Fibroblast of the aortic adventitia (primary cell): ENCODE data around the gene EPB41L2. TPM values are rescaled to one million over a fixed set of nuclear protein-coding genes. Genes with fewer than 3 reads are reported as not detected.

Experiments
- DNase-seq: peaks from one replicate; pipeline ENCODE4 v3.0.0-alpha.2; 2010; ENCODE audit warnings: low read depth
- H3K4me3 ChIP-seq: 2 replicates; pipeline ENCODE4 v1.5.1; 2011; ENCODE audit warnings: low read depth, mild to moderate bottlenecking, control low read depth, low read length, moderate library complexity
- CTCF ChIP-seq: IDR thresholded peaks from 2 replicates; pipeline ENCODE4 v1.5.1; 2011; ENCODE audit warnings: mild to moderate bottlenecking, low read length, control low read depth, inconsistent platforms; ENCODE audit not compliant: insufficient read depth
- total RNA-seq: library from RNA; depleted of rRNA; stranded (reverse); fragments of >200 nt; gene quantifications from 2 replicates; pipeline ENCODE4 v1.2.3, GENCODE V29; 2012; ENCODE audit warnings: low replicate concordance

The EPB41L2 gene
- total RNA-seq, 1 donor = 117 TPM

GRCh38 chr6:130937942-130938604 lies 125.0 kb downstream of the EPB41L2 start:
- TF ChIP-seq CTCF = no peak

GRCh38 chr6:130936933-130937332 lies 126.1 kb downstream of the EPB41L2 start:
- TF ChIP-seq CTCF = no peak
- DNase-seq = no peak
- no peak overlapping the region for H3K4me3 ChIP-seq

More at GRCh38 chr6:130937942-130938604, 125.0 kb downstream of the EPB41L2 start:
- H3K4me3 ChIP-seq = no peak overlapping the region
- DNase-seq = peak; percentile 63

DNA sequence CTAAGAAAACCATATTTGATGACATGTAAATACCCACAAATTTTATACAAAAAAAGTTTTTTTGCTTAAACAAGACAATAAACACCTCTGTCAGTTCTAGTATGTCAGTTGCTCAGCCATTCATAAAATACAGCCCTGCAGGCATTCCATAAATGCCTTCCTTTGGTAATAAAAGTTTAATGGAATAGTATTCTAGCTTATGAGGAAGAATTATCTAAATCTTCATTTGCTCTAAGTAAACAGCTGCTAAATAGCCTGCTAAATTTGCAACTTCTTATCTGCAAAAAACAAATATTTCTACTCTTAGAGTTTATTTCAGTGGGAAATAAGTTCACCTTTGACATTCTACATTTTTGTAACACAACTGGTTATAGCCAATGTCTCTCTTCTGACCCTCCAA lies 127.1 kb downstream of the EPB41L2 start:
- H3K4me3 ChIP-seq = no peak overlapping the region
- no peak for TF ChIP-seq CTCF
- no peak for DNase-seq

DNA sequence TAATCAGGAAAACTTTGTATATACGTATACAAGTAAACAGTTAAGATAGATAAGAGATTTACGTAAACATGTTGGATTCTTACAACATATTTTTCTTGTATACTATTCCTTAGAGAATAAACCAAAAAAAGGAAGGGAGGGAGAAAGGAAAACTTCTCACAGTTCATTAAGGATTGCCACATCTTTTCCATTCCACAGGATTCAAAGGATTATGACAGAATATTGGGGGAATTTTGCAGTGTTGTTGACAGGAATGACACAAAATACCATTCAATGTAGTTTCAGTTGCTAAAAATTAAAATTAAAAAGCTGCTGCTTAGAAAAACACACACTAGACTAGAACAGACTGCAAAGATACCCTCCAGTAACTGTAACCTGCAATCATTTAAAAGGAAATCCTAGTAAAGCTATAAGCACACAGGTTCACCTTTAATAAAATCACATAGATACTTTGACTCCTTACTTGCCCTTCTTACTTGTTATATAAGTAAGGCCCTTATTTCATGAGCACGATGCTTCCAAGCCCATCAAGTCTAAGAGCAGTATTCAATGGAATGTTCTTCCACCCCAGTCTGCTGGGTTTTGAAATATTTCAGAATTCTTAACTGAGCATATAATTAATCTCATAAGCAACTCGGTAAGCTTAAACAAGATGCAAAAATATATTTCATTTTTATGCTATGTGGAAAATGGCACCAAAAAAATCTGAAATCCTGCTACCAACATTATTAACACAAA lies 128.0 kb downstream of the EPB41L2 start:
- DNase-seq = peak; percentile 57
- no peak for TF ChIP-seq CTCF
- no peak overlapping the region for H3K4me3 ChIP-seq

- no peak overlapping the region for H3K4me3 ChIP-seq
- peak; percentile 68 for DNase-seq
- no peak for TF ChIP-seq CTCF
These were observed 129.3 kb downstream of the EPB41L2 start for GRCh38 chr6:130933712-130934200.

DNA sequence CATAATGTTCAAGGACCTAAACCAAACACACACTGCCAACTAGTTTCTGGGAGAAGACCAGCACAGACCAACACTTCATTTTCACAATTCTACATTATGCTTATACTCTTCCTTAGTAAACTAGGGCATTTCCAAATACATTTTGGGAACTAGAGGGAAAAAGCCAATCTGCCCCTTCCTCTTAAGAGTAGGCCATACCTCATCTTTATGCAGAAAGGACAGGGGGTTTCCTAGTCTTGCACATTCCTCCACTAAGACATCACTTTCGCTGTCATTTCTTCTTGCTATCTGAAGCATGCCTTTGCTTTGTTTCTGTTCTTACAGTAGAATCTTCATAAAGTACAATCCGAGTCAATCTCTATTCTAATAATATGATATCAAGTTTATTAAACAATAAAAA lies 130.1 kb downstream of the EPB41L2 start:
- no peak for TF ChIP-seq CTCF
- H3K4me3 ChIP-seq = no peak overlapping the region
- no peak for DNase-seq
